GM10266 (cell line): ENCODE measurements around the gene MAZ.

Source experiments
- DNase-seq: peaks from one replicate; pipeline ENCODE4 v3.0.0; 2012; ENCODE audit errors: extremely low spot score
- TF ChIP-seq, protein P1 (sequence below): IDR thresholded peaks from 2 replicates; pipeline ENCODE4 v1.5.1; 2012; ENCODE audit warnings: mild to moderate bottlenecking, low read depth; ENCODE audit not compliant: control insufficient read depth, insufficient read depth; ENCODE audit errors: missing control alignments

Gene MAZ

DNA sequence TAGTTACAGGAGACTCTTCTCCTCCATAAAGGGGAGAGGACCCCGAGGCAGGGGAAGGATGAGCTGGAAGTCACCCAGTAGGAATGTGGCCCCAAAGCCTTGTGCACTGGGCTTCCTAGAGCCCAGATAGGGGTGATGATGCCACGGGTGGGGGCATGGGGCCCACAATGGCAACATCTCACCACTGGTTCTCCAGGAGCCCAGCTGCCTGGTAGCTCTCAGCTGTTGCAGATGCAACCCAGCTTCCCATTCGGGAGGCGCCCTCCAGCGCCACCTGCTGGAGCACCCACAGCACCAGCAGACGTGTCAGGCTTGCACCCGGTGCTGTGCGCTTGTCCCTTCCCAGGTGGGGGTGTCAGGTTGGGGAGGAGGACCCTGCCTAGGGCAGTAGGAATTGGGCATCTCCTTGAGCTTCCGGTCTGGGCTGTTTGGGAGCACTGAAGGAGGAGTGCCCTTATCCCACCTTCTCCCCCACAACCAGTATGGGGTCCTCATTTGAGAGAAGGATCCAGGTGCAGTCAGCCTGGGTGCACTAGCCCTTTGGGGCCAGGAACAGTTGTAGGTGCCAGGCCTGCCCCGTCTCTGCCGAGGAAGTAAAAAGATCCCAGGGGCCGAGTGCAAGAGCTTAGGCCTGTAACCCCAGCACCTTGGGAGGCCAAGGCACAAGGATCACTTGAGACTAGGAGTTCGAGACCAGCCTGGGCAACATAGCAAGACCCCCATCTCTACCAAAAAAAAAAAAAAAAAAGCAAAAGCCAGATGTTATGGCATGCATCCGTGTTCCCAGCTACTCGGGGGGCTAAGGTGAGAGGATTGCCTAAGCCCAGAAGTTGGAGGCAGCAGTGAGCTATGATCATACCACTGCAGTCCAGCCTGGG lies 42.3 kb downstream of the MAZ start:
- peak; percentile 83 for DNase-seq
- TF ChIP-seq, protein P1, sequence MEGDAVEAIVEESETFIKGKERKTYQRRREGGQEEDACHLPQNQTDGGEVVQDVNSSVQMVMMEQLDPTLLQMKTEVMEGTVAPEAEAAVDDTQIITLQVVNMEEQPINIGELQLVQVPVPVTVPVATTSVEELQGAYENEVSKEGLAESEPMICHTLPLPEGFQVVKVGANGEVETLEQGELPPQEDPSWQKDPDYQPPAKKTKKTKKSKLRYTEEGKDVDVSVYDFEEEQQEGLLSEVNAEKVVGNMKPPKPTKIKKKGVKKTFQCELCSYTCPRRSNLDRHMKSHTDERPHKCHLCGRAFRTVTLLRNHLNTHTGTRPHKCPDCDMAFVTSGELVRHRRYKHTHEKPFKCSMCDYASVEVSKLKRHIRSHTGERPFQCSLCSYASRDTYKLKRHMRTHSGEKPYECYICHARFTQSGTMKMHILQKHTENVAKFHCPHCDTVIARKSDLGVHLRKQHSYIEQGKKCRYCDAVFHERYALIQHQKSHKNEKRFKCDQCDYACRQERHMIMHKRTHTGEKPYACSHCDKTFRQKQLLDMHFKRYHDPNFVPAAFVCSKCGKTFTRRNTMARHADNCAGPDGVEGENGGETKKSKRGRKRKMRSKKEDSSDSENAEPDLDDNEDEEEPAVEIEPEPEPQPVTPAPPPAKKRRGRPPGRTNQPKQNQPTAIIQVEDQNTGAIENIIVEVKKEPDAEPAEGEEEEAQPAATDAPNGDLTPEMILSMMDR = peak; percentile 93

DNA sequence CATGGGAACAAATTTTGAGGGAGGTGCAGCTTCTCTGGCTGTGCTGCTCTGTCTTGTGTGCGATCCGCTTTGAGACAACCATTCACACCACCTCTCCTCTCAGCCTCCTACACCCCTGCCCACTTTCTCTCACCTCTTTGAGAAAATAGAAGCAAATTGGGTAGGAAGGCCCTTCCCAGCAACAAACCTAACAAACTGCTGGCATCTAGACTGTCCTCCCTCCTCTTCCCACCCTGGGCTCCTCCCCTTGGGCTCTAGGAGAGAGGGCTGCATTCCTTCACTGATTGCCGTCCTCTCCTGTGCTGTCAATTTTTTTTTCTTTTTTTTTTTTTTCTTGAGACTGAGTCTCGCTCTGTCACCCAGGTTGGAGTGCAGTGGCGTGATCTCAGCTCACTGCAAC lies 43.2 kb downstream of the MAZ start:
- DNase-seq = no peak
- TF ChIP-seq, protein P1 = no peak

DNA sequence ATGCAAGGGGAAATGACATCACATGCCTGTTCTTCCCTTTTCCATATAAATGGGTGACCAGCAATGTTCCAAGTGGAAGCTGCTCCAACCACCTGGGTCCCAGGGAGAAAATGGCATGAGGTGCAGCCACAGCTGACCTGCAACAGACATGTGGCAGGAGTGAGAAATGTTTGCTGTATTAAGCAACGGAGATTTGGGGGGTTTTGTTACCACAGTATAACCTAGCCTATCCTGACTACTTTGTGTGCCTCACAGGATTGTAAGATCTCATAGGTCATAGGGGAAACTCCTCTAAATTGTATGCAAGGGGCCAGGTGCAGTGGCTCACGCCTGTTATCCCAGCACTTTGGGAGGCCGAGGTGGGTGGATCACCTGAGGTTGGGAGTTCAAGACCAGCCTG lies 44.7 kb downstream of the MAZ start:
- TF ChIP-seq, protein P1 = no peak

DNA sequence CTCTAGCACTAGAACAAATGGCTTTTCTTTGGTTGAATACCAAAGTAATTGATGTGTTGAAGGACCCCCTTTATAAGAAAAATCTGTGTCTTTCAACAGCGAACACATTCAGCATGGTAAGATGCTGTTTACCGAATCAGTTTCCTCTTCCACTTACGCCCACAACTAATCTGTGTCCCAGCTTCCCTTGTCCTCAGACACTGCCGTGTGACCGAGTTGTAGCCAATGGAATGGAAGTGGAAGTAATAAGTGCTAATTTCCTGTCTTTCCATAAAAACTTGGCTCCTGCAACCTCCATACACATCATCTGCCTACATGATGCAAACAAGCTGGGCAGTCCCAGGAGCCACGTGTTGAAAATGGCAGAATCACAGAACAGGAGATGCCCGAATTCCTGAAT lies 46.3 kb downstream of the MAZ start:
- TF ChIP-seq, protein P1 = no peak
- no peak for DNase-seq

More for the DNA sequence above, 44.7 kb downstream of the MAZ start:
- DNase-seq = no peak

DNA sequence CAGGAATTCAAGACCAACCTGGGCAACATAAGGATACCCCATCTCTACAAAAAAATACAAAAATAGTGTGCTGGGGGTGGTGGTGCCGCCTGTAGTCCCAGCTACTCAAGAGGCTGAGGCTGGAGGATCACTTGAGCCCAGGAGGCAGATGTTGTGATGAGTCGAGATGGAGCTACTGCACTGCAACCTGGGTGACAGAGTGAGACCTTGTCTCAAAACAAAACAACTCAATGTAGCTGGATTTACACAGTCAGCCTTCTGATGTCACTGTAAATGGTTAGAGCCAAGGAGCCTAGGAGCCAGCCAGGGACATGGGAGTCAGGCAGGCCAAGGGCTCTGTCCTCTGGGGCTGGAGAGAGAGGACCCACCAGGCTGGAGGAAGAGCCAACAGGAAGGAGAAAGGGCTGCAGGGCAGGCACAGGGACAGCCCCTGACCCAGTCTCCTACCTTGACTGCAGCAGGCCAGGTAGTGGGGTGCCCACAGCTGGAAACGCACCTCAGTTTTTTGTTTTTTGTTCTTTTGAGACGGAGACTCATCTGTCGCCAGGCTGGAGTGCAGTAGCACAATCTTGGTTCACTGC lies 48.3 kb downstream of the MAZ start:
- no peak for DNase-seq

DNA sequence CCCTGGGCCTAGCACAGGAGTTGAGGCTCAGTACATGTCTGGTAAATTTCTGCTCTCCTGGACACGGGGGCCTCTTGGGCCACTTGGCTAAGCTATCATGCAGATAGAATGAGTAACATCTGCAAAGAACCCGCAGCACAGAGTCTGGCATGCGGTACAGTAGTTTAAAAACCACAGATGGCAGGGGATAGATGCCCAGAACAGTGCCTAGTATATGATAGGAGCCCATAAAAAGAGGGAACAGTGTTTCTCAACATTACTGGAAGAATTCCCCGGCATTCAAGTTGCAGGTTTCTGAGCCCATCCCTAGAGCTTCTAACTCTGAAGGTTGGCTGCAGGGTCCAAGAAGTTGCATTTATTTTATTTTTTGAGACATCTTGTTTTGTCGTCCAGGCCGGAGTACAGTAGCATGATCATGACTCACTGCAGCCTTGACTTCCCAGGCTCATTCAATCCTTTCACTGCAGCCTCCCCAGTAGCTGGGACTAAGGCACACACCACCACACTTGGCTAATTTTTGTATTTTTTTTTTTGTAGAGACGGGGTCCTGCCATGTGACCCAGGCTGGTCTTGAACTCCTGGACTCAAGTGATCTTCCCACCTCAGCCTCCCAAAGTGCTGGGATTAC lies 50.9 kb downstream of the MAZ start:
- no peak for DNase-seq
- TF ChIP-seq, protein P1 = no peak

More for the DNA sequence above, 48.3 kb downstream of the MAZ start:
- TF ChIP-seq, protein P1 = no peak
